Measurements from ENCODE around the gene DAW1. TPM values are rescaled to one million over a fixed set of nuclear protein-coding genes. Genes with fewer than 3 reads are reported as not detected.

The DAW1 gene
- total RNA-seq, 4 donors from 2014 or later = not detected

GRCh38 chr2:227865291-227865690 is 6.1 kb upstream of the DAW1 start:
- no peaks in the 10 kb centered on the region for H3K4me1 ChIP-seq
- intact Hi-C loops (cut with DNase I) = loop anchor here (10.0 kb wide), 1 partner anchor 90 kb away; no protein-coding TSS in a partner anchor
- no peak overlapping the region for H3K27ac ChIP-seq
- WGBS, 2 donors = 88 to 90% methylated on average over 4 of the region's 4 CpGs
- no peak for TF ChIP-seq POLR2A (IDR thresholded peaks at IDR 0.05)
- no peak for TF ChIP-seq CTCF (IDR thresholded peaks at IDR 0.05)
- H3K27me3 ChIP-seq = no peaks in the 10 kb centered on the region
- no peak for DNase-seq
- no peaks in the 10 kb centered on the region for H3K36me3 ChIP-seq
- no peaks in the 10 kb centered on the region for H3K9me3 ChIP-seq
- no peak overlapping the region for H3K4me3 ChIP-seq (replicated peaks in 1 of 3)

DNA sequence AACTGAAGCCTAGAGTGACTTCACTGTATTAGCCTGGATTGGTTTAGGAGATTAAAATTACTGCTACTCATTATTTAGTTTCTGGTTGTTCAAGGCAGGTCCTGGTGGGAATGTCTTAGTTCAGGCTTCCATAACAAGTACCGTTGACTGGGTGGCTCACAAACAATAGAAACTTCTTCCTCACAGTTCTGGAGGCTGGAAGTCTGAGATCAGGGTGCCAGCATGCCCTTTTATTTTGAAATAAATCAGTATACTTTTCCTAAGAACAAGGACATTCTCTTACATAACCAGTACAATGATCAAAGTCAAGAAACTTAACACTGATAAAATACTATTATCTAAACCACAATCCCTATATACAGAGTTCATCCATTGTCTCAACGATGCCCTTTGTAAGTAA is 4.0 kb upstream of the DAW1 start:
- no peak for DNase-seq
- intact Hi-C loops (cut with DNase I) = loop anchor here (10.0 kb wide), 1 partner anchor 93 kb away; no protein-coding TSS in a partner anchor
- Histone ChIP-seq H3K27me3 (no peaks in the 10 kb centered on the region), H3K9me3 (no peaks in the 10 kb centered on the region), H3K4me1 (peaks cover 0 to 7% of the 10 kb centered on the region in 2 donors), H3K27ac (no peak overlapping the region), H3K4me3 (replicated peaks in 1 of 3) (no peak overlapping the region), H3K36me3 (no peaks in the 10 kb centered on the region)
- TF ChIP-seq CTCF (IDR thresholded peaks at IDR 0.05) = no peak
- no peak for TF ChIP-seq POLR2A (IDR thresholded peaks at IDR 0.05)
- WGBS, 2 donors = 81 to 92% methylated on average over 2 of the region's 2 CpGs

DNA sequence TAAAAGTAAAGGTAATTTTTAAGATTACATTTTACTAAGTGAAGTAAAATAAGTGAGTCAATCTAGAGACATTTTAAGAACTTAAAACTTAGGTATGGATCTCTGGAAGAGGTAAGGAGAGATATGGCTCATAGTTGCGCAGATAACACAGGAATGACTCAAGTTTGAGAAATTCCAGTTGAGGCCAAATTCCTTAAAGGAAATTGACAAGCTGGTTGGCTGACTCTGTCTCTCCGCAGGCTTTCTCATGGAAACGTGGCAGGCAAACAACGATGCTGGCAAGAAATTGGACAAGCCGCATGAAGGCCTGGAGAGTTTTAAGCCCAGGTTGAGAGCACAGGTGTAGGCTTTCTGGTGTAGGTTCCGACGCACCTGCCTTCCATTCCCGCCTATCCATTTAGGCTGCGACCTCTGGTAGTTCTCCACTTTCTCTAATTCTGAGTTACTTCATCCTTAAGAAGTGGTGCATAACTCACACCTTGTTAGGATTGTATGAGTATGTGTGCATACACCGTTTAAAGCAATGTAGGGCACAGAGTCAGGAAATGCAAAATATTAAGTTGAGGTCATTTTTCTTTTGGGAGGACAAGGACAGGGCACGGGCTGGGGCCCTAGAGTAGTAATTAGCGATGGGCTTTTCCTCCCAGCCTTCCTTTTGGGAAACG is 589 bp upstream of the DAW1 start:
- TF ChIP-seq CTCF (IDR thresholded peaks at IDR 0.05) (no peak), POLR2A (IDR thresholded peaks at IDR 0.05) (no peak)
- no peak for DNase-seq
- Histone ChIP-seq H3K36me3 (no peaks in the 10 kb centered on the region), H3K4me1 (peaks cover 0 to 7% of the 10 kb centered on the region in 2 donors), H3K9me3 (no peaks in the 10 kb centered on the region), H3K4me3 (replicated peaks in 1 of 3) (peak overlapping the region in 1 of 3 donors; percentile 24), H3K27ac (no peak overlapping the region), H3K27me3 (no peaks in the 10 kb centered on the region)
- intact Hi-C loops (cut with DNase I) = no loop called here
- WGBS, 2 donors = 68 to 76% methylated on average over 13 of the region's 13 CpGs

DNA sequence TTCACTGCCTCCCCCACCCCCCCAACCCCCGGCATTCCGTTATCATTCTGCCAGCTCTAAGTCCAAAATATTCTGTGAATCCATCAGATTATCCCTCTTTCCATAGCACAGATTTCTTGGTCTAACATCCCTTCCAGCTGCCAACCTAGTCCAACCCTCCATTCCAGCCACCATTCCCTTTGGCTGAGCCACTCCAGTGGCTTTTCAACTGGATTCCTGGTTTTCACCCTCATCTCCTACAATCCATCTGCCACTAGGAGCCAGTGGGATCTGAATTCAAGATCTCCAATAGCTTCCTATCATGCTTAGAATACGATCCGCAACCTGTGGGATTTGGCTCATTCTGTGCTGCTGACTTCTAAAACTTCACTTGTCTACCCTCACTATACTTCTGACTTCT is 1.2 kb downstream of the DAW1 start:
- no peak for DNase-seq
- H3K27me3 ChIP-seq = no peaks in the 10 kb centered on the region
- WGBS, 2 donors = 90 to 97% methylated on average over 4 of the region's 4 CpGs
- no peak overlapping the region for H3K4me3 ChIP-seq (replicated peaks in 1 of 3)
- TF ChIP-seq CTCF (IDR thresholded peaks at IDR 0.05) (no peak), POLR2A (IDR thresholded peaks at IDR 0.05) (no peak)
- no peaks in the 10 kb centered on the region for H3K9me3 ChIP-seq
- H3K27ac ChIP-seq = no peak overlapping the region
- peaks cover 0 to 7% of the 10 kb centered on the region in 2 donors for H3K4me1 ChIP-seq
- no peaks in the 10 kb centered on the region for H3K36me3 ChIP-seq
- intact Hi-C loops (cut with DNase I) = no loop called here

- intact Hi-C loops (cut with DNase I) = no loop called here
- 81 to 85% methylated on average over 6 of the region's 6 CpGs for WGBS, 2 donors
- H3K9me3 ChIP-seq = no peaks in the 10 kb centered on the region
- peaks cover 0 to 4% of the 10 kb centered on the region in 2 donors for H3K4me1 ChIP-seq
- H3K4me3 ChIP-seq (replicated peaks in 1 of 3) = no peak overlapping the region
- H3K36me3 ChIP-seq = no peaks in the 10 kb centered on the region
- H3K27me3 ChIP-seq = no peaks in the 10 kb centered on the region
- TF ChIP-seq POLR2A (IDR thresholded peaks at IDR 0.05) (no peak), CTCF (IDR thresholded peaks at IDR 0.05) (no peak)
- DNase-seq = no peak
- H3K27ac ChIP-seq = no peak overlapping the region
These were observed 4.9 kb downstream of the DAW1 start for GRCh38 chr2:227876300-227876801.

Measured in thyroid gland (tissue), 4 donors.